Measurements from ENCODE around the gene CEP55.

Gene CEP55

DNA sequence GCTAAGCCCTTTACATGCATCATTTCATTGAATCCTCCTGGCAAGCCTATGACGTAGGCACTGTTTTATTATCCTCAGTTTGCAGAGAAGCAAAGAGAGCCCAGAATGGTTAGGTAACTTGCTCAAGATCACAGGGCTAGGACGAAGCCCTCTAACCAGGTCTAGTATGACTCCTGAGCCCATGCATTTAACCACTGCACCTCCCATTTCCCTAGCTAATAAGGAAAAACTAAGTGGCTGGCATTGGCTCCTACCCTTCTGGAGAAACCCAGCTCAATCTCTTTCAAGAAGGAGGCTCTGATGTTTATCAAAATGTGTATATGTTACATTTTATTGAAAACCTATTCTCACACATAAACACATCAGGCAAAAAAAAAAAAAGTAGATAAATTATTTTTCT is 34.0 kb upstream of the CEP55 start:
- DNase-seq (ENCODE audit: low read depth in 1 of 2, low spot score in 1 of 2): no peak
- no peak overlapping the region for H3K27ac ChIP-seq (replicated peaks)

DNA sequence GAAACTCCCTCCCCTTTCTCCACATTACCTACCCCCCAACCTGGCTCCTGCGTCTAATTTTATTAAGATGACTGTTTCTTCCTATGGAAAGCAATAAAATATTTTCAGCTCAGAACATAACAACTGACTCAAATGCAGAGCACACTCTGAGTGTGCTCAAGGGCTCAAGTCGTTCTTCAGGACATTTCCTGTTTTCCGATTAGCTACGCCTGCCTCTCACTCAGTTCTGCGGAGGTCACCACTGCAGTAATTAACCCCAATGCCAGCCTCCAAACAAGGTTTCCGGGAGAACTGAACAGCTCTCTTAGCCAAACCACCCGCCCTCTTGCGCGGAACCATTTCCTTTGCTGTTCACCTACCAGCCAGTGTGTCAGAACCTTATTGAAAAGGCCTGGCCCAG is 33.5 kb upstream of the CEP55 start:
- no peak overlapping the region for H3K27ac ChIP-seq (replicated peaks)
- H3K27me3 ChIP-seq (ENCODE audit: insufficient read depth, poor library complexity, severe bottlenecking): no peaks in the 10 kb centered on the region
- TF ChIP-seq, protein P1, sequence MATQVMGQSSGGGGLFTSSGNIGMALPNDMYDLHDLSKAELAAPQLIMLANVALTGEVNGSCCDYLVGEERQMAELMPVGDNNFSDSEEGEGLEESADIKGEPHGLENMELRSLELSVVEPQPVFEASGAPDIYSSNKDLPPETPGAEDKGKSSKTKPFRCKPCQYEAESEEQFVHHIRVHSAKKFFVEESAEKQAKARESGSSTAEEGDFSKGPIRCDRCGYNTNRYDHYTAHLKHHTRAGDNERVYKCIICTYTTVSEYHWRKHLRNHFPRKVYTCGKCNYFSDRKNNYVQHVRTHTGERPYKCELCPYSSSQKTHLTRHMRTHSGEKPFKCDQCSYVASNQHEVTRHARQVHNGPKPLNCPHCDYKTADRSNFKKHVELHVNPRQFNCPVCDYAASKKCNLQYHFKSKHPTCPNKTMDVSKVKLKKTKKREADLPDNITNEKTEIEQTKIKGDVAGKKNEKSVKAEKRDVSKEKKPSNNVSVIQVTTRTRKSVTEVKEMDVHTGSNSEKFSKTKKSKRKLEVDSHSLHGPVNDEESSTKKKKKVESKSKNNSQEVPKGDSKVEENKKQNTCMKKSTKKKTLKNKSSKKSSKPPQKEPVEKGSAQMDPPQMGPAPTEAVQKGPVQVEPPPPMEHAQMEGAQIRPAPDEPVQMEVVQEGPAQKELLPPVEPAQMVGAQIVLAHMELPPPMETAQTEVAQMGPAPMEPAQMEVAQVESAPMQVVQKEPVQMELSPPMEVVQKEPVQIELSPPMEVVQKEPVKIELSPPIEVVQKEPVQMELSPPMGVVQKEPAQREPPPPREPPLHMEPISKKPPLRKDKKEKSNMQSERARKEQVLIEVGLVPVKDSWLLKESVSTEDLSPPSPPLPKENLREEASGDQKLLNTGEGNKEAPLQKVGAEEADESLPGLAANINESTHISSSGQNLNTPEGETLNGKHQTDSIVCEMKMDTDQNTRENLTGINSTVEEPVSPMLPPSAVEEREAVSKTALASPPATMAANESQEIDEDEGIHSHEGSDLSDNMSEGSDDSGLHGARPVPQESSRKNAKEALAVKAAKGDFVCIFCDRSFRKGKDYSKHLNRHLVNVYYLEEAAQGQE (IDR thresholded peaks at IDR 0.05; ENCODE audit: insufficient replicate concordance, low read depth): no peak
- TF ChIP-seq SPI1 (IDR thresholded peaks at IDR 0.05; ENCODE audit: borderline replicate concordance, low read depth): no peak
- no peak for TF ChIP-seq POLR2AphosphoS5 (IDR thresholded peaks at IDR 0.05; ENCODE audit: low read depth)
- TF ChIP-seq, protein P2, sequence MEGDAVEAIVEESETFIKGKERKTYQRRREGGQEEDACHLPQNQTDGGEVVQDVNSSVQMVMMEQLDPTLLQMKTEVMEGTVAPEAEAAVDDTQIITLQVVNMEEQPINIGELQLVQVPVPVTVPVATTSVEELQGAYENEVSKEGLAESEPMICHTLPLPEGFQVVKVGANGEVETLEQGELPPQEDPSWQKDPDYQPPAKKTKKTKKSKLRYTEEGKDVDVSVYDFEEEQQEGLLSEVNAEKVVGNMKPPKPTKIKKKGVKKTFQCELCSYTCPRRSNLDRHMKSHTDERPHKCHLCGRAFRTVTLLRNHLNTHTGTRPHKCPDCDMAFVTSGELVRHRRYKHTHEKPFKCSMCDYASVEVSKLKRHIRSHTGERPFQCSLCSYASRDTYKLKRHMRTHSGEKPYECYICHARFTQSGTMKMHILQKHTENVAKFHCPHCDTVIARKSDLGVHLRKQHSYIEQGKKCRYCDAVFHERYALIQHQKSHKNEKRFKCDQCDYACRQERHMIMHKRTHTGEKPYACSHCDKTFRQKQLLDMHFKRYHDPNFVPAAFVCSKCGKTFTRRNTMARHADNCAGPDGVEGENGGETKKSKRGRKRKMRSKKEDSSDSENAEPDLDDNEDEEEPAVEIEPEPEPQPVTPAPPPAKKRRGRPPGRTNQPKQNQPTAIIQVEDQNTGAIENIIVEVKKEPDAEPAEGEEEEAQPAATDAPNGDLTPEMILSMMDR (IDR thresholded peaks at IDR 0.05; ENCODE audit: insufficient read depth, low read length): no peak
- TF ChIP-seq GABPA (IDR thresholded peaks at IDR 0.05; ENCODE audit: low read depth): no peak
- DNase-seq (ENCODE audit: low read depth in 1 of 2, low spot score in 1 of 2): no peak
- no peak overlapping the region for H3K4me3 ChIP-seq (replicated peaks; ENCODE audit: insufficient read depth, low read length)

More for the DNA sequence above, 34.0 kb upstream of the CEP55 start:
- Histone ChIP-seq H3K4me3 (replicated peaks; ENCODE audit: insufficient read depth, low read length) (no peak overlapping the region), H3K27me3 (ENCODE audit: insufficient read depth, poor library complexity, severe bottlenecking) (no peaks in the 10 kb centered on the region)
- TF ChIP-seq GABPA (IDR thresholded peaks at IDR 0.05; ENCODE audit: low read depth): no peak
- TF ChIP-seq, protein P2 (IDR thresholded peaks at IDR 0.05; ENCODE audit: insufficient read depth, low read length): no peak
- no peak for TF ChIP-seq SPI1 (IDR thresholded peaks at IDR 0.05; ENCODE audit: borderline replicate concordance, low read depth)
- TF ChIP-seq, protein P1 (IDR thresholded peaks at IDR 0.05; ENCODE audit: insufficient replicate concordance, low read depth): no peak
- no peak for TF ChIP-seq POLR2AphosphoS5 (IDR thresholded peaks at IDR 0.05; ENCODE audit: low read depth)

DNA sequence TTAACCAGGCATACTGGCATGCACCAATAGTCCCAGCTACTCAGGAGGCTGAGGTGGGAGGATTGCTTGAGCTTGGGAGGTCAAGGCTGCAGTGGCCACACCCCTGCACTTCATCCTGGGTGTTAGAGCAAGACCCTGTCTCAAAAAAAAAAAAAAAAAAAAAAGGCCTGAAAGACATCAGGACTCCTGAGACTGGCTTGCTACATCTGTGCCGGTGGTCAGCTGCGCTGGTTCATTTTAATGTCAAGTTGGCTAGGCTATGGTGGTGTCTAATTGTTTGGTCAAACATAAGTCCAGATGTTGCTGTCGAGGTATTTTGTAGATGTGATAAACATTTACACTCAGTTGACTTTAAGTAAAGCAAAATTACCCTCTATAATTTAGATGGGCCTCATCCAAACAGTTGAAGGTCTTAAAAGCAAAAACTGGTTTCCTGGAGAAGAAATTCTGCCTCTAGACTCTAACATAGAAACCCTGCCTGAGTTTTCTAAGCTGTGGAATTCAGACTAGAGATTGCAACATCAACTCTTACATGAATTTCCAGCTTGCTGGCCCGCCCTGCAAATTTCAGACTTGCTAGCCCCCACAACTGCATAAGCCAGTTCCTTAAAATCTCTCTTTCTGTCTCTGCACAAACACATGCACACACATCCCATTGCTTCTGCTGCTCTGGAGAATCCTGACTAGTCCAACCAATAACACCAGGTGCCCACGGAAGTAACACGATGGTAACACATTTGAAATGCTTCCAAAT is 32.5 kb upstream of the CEP55 start:
- no peak overlapping the region for H3K27ac ChIP-seq (replicated peaks)

DNA sequence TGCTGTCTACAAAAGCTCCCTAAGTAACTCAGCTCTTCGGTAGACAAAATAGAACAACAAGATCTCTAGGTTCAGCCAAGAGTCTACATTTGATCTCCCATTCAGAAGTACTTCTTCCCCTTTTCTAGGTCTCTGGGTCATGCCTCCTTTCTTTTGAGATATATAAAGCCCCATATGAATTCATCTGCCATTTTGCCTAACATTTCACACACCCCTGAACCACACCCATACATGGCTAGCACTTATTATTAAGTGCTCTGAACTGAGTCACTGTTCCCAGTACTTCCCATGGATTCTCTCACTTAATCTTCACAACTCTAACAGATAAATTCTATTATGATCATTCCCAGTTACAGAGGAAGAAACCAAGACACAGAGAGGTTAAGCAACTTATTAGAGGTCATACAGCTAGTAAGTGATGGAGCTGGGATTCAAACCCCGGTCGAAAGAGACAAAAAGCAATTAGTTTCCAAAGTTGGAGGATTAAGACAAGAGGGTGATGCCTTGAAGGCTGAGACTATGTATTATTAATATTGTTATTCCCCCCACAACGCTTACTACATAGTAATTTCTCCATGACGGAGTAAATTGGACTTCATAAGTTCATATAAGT is 31.5 kb upstream of the CEP55 start:
- TF ChIP-seq POLR2AphosphoS5 (IDR thresholded peaks at IDR 0.05; ENCODE audit: low read depth) (no peak), SPI1 (IDR thresholded peaks at IDR 0.05; ENCODE audit: borderline replicate concordance, low read depth) (no peak), GABPA (IDR thresholded peaks at IDR 0.05; ENCODE audit: low read depth) (no peak)
- TF ChIP-seq, protein P2 (IDR thresholded peaks at IDR 0.05; ENCODE audit: insufficient read depth, low read length): no peak
- TF ChIP-seq, protein P1 (IDR thresholded peaks at IDR 0.05; ENCODE audit: insufficient replicate concordance, low read depth): no peak
- Histone ChIP-seq H3K4me3 (replicated peaks; ENCODE audit: insufficient read depth, low read length) (no peak overlapping the region), H3K27me3 (ENCODE audit: insufficient read depth, poor library complexity, severe bottlenecking) (no peaks in the 10 kb centered on the region), H3K27ac (replicated peaks) (no peak overlapping the region)
- no peak for DNase-seq (ENCODE audit: low read depth in 1 of 2, low spot score in 1 of 2)

More for the DNA sequence above, 32.5 kb upstream of the CEP55 start:
- Histone ChIP-seq H3K4me3 (replicated peaks; ENCODE audit: insufficient read depth, low read length) (no peak overlapping the region), H3K27me3 (ENCODE audit: insufficient read depth, poor library complexity, severe bottlenecking) (no peaks in the 10 kb centered on the region)
- peak in 1 of 2 experiments; percentile 67 for DNase-seq (ENCODE audit: low read depth in 1 of 2, low spot score in 1 of 2)
- TF ChIP-seq SPI1 (IDR thresholded peaks at IDR 0.05; ENCODE audit: borderline replicate concordance, low read depth) (peak; percentile 84), POLR2AphosphoS5 (IDR thresholded peaks at IDR 0.05; ENCODE audit: low read depth) (no peak)

Measured in HL-60 (cell line).